Measurements from ENCODE around the gene NPC1L1.

DNA sequence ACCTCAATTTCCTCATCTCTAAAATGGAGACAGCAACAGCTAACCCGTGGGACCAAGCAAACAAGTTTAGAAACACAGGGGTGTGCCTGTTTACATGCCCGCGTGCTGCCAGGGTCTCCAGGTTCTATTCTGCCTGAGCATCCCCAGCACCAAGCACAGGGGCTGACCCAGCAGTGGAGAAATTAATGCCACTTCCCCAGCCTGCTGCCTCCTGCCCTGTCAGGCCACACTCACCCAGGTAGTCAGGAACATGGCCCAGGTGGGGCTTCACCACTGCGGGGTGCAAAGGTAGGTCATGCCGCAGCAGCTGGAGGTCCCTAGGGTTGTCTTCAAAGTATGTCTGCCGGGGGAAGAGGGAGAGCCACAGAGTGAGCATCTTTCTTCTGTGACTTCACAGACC is 26.8 kb upstream of the NPC1L1 start:
- TF ChIP-seq, protein P1, sequence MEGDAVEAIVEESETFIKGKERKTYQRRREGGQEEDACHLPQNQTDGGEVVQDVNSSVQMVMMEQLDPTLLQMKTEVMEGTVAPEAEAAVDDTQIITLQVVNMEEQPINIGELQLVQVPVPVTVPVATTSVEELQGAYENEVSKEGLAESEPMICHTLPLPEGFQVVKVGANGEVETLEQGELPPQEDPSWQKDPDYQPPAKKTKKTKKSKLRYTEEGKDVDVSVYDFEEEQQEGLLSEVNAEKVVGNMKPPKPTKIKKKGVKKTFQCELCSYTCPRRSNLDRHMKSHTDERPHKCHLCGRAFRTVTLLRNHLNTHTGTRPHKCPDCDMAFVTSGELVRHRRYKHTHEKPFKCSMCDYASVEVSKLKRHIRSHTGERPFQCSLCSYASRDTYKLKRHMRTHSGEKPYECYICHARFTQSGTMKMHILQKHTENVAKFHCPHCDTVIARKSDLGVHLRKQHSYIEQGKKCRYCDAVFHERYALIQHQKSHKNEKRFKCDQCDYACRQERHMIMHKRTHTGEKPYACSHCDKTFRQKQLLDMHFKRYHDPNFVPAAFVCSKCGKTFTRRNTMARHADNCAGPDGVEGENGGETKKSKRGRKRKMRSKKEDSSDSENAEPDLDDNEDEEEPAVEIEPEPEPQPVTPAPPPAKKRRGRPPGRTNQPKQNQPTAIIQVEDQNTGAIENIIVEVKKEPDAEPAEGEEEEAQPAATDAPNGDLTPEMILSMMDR (conservative IDR thresholded peaks at IDR 0.05; ENCODE audit: low read depth, low read length): no peak
- TF ChIP-seq RAD21 (IDR thresholded peaks at IDR 0.05; ENCODE audit: low read length) (no peak), POLR2A (IDR thresholded peaks at IDR 0.05; ENCODE audit: low read depth, low read length) (no peak), SMC3 (IDR thresholded peaks at IDR 0.05; ENCODE audit: low read depth, low read length) (no peak), RFX5 (IDR thresholded peaks at IDR 0.05; ENCODE audit: low read depth, low read length) (no peak), CEBPB (IDR thresholded peaks at IDR 0.05; ENCODE audit: low read depth, low read length) (no peak)
